GM10266 (cell line): Measurements from ENCODE around the gene RAPGEF4.

Experiments used
- DNase-seq: peaks from one replicate; pipeline ENCODE4 v3.0.0; 2012; ENCODE audit errors: extremely low spot score
- CTCF ChIP-seq: IDR thresholded peaks from 2 replicates; pipeline ENCODE4 v1.5.1; 2012; ENCODE audit warnings: mild to moderate bottlenecking, low read depth; ENCODE audit not compliant: control insufficient read depth, insufficient read depth; ENCODE audit errors: missing control alignments

RAPGEF4 gene

GRCh38 chr2:172925600-172925999 lies 190.0 kb downstream of the RAPGEF4 start:
- DNase-seq = no peak
- TF ChIP-seq CTCF = no peak

GRCh38 chr2:172926785-172927640 lies 191.4 kb downstream of the RAPGEF4 start:
- DNase-seq = no peak
- no peak for TF ChIP-seq CTCF

- TF ChIP-seq CTCF = no peak
- DNase-seq = no peak
These were observed 192.2 kb downstream of the RAPGEF4 start for GRCh38 chr2:172927641-172928357.

- no peak for TF ChIP-seq CTCF
- no peak for DNase-seq
These were observed 193.1 kb downstream of the RAPGEF4 start for GRCh38 chr2:172928756-172929155.

GRCh38 chr2:172929644-172930043 lies 194.0 kb downstream of the RAPGEF4 start:
- no peak for TF ChIP-seq CTCF
- DNase-seq = no peak

- DNase-seq = no peak
- TF ChIP-seq CTCF = no peak
These were observed 195.2 kb downstream of the RAPGEF4 start for GRCh38 chr2:172930871-172931255.
